Measurements from ENCODE around the gene ALX4. TPM values are rescaled to one million over a fixed set of nuclear protein-coding genes. Genes with fewer than 3 reads are reported as not detected.

The ALX4 gene
- total RNA-seq, 4 donors from 2014 or later, result under 0.01 to 0.17 TPM; not detected in 2

DNA sequence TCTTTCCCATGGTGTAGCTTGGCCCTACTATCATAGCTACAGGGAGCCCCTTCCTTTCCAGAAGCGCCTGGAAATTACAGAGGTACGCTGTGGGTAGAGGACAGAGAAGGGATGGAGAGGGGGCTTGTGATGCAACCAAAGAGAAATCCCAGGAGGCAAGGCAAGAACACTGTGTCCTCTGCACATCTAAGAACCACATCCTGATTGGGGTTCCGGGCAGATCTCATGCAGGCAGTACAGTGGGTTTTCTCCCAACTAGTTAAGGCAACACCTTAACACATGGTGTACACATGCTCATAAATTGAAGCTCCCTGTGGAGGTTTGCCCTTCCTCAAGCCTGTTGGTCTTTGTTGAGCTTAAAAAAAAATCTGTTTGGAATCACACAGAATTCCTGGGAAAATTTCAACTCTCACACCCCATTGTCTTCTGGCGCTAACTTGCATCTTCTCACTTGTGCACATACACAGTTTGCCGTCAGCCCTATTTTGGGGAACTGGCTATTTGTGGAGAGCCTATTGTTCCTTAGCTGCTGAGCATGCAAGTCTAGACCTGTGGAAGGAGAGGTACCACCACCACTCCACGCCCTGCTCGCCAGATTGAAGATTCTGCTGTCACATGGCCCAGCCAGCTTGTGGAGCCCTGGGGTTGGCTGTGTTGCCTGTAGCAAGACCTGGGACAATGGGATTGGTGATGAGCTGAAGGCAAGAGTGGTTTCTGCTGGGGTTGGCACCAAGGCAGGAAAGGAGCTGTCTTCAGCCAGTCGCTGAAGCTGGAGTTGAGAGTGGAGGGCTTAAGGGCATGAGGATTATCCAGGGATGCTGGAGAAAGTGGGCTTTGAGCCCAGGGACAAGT is 52.4 kb downstream of the ALX4 start:
- TF ChIP-seq, protein P1, sequence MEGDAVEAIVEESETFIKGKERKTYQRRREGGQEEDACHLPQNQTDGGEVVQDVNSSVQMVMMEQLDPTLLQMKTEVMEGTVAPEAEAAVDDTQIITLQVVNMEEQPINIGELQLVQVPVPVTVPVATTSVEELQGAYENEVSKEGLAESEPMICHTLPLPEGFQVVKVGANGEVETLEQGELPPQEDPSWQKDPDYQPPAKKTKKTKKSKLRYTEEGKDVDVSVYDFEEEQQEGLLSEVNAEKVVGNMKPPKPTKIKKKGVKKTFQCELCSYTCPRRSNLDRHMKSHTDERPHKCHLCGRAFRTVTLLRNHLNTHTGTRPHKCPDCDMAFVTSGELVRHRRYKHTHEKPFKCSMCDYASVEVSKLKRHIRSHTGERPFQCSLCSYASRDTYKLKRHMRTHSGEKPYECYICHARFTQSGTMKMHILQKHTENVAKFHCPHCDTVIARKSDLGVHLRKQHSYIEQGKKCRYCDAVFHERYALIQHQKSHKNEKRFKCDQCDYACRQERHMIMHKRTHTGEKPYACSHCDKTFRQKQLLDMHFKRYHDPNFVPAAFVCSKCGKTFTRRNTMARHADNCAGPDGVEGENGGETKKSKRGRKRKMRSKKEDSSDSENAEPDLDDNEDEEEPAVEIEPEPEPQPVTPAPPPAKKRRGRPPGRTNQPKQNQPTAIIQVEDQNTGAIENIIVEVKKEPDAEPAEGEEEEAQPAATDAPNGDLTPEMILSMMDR (IDR thresholded peaks at IDR 0.05; ENCODE audit: low read depth), result no peak

DNA sequence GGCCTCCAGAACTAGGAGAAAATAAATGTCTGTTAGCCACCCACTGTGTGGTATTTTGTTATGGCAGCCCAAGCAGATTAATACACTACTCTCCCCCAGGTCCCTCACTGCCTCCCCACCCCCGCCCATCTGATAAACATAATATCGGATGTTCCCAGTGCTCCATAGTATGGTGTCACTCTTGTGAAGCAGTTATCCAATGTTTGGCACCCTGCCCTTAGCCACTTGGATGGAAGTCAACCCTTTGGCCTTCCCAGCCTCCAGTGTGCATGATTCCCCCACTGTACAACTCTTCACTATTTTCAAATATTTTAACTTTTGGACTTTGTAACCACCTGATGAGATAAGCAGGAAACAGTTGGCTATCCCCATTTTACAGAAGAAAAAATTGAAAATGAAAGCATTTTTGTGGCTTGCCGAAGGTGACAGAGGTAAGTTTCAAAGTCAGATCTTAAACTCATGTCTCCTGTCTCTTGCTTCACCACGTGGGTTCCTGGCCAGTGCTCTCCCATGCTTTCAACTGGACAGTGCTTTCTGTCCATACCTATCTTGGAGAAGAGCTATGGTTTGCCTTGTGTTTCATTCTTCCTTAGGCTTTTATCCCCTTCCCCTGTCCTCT is 53.2 kb downstream of the ALX4 start:
- TF ChIP-seq, protein P1 (IDR thresholded peaks at IDR 0.05; ENCODE audit: low read depth), result no peak

GRCh38 chr11:44255406-44256071 is 54.4 kb downstream of the ALX4 start:
- TF ChIP-seq, protein P1 (IDR thresholded peaks at IDR 0.05; ENCODE audit: low read depth), result no peak

DNA sequence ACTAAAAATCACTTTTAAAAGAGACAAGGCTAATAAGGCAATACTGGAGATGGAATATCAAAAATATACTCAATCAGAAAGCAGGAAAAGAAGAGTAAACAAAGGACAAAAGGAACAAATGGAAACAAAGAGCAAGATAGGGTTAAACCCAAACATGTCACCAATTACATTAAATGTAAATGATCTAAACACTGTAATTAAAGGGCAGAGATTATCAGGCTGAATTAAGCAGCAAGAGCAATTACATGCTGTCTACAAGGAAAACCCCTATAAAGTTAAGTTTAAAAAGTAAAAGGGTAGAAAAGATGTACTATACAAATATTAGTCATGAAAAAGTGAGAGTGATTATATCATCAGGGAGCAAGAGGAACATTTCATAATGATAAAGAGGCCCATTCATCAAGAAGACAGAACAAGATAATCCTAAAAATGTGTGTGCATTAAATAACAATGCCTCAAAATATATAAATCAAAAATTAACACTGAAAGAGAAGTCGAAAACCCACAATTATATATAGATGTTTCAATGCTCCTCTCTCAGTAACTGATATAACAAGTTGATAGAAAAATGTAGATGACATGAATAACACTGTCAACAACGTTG is 56.8 kb downstream of the ALX4 start:
- TF ChIP-seq, protein P1 (IDR thresholded peaks at IDR 0.05; ENCODE audit: low read depth), result no peak

- TF ChIP-seq, protein P1 (IDR thresholded peaks at IDR 0.05; ENCODE audit: low read depth), result no peak
Measured at GRCh38 chr11:44250421-44250820, 59.5 kb downstream of the ALX4 start.

DNA sequence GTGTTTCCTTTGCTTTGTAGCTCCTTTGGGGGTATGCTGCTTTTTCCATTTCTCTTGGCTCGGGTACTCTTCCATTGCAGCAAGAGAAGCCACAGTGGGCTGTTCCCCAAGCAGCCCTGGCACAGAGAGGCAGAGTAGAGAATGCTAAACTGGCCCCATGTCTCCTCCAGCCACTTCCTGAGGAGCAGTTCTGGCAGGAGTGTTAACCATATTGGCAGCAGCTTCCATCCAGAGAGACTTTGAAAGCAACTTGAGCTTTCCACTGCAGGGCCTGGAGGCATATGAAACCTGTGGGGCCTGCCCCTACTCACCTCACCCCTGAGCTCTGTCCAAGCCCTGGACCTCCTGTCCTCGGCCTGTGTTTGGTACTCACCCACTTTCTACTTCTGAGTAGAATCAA is 61.8 kb downstream of the ALX4 start:
- TF ChIP-seq, protein P1 (IDR thresholded peaks at IDR 0.05; ENCODE audit: low read depth), result no peak

DNA sequence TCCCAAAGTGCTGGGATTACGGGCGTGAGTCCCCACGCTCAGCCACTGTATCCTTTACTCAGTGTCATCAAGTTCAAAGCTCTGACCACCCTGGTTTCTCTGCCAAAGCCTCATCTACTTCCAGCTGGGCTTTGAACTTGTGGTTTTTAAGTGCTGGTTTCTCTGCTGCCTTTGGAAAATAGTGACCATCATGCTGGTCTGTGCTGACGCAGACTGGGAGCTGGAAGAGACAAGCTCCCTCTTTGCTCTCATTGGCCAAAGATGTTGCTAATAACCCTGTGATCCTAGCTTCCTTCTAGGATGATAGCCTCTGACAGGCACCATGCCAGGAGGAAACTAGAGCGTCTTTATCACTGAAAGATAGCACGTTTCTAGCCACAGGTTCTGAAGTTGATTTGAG is 62.4 kb downstream of the ALX4 start:
- TF ChIP-seq, protein P1 (IDR thresholded peaks at IDR 0.05; ENCODE audit: low read depth), result no peak
